Measurements from ENCODE around the gene BCL2. TPM values are rescaled to one million over a fixed set of nuclear protein-coding genes. Genes with fewer than 3 reads are reported as not detected.

Gene BCL2
- total and polyA plus RNA-seq, 4 experiments from 2014 or later, result 28.5 to 50.4 (median 41.8) TPM

- no peak overlapping the region for H3K4me3 ChIP-seq (ENCODE audit: low read length in 2 of 2)
- Mint-ChIP-seq H3K4me3 (no peak overlapping the region), H3K27me3 (no peaks in the 10 kb centered on the region), H3K9me3 (no peaks in the 10 kb centered on the region), H3K4me1 (peaks cover 39 to 66% (median 47%) of the 10 kb centered on the region in 4 donors), H3K36me3 (peaks cover 19 to 24% of the 10 kb centered on the region in 2 donors), H3K27ac (peak overlapping the region in 5 of 7 donors; percentile 4 to 41 (median 15))
- no peaks in the 10 kb centered on the region for H3K9me3 ChIP-seq (ENCODE audit: control insufficient read depth in 1 of 2, low read length in 2 of 2)
- CTCF ChIA-PET (ENCODE audit: partially characterized antibody), result interaction anchor here (0.6 to 3.5 kb wide), 2 partner anchors 14 to 153 kb away, joined by 3 to 20 read pairs; no protein-coding TSS in a partner anchor
- intact Hi-C loops (cut with micrococcal nuclease), result loop anchor here (2.0 kb wide), 1 partner anchor 17 kb away; no protein-coding TSS in a partner anchor
- H3K27ac ChIP-seq (ENCODE audit: low read depth, low read length), result no peak overlapping the region
- H3K27me3 ChIP-seq (ENCODE audit: insufficient read depth, low read length), result no peaks in the 10 kb centered on the region
- POLR2A ChIA-PET (ENCODE audit: partially characterized antibody), result no interaction called here
- peaks cover 35% of the 10 kb centered on the region for H3K4me1 ChIP-seq (ENCODE audit: insufficient read depth, low read length)
- no peaks in the 10 kb centered on the region for H3K36me3 ChIP-seq (ENCODE audit: insufficient read depth, low read length)
- DNase-seq, result no peak
Observed at GRCh38 chr18:63169853-63170252, 149.7 kb downstream of the BCL2 start.

- H3K36me3 ChIP-seq (ENCODE audit: insufficient read depth, low read length), result no peaks in the 10 kb centered on the region
- DNase-seq, result no peak
- intact Hi-C loops (cut with micrococcal nuclease), result no loop called here
- no peak overlapping the region for H3K4me3 Mint-ChIP-seq
- no peak overlapping the region for H3K27ac ChIP-seq (ENCODE audit: low read depth, low read length)
- H3K36me3 Mint-ChIP-seq, result peaks cover 16 to 23% of the 10 kb centered on the region in 2 donors
- H3K4me1 ChIP-seq (ENCODE audit: insufficient read depth, low read length), result peaks cover 38% of the 10 kb centered on the region
- H3K4me3 ChIP-seq (ENCODE audit: low read length in 2 of 2), result no peak overlapping the region
- H3K27me3 ChIP-seq (ENCODE audit: insufficient read depth, low read length), result no peaks in the 10 kb centered on the region
- H3K4me1 Mint-ChIP-seq, result peaks cover 40 to 66% (median 51%) of the 10 kb centered on the region in 4 donors
- H3K9me3 Mint-ChIP-seq, result no peaks in the 10 kb centered on the region
- ChIA-PET POLR2A (ENCODE audit: partially characterized antibody) (interaction anchor here (0.8 to 2.2 kb wide), 3 partner anchors 11 to 143 kb away, joined by 3 to 4 read pairs (median 3); no protein-coding TSS in a partner anchor), CTCF (ENCODE audit: partially characterized antibody) (no interaction called here)
- H3K9me3 ChIP-seq (ENCODE audit: control insufficient read depth in 1 of 2, low read length in 2 of 2), result no peaks in the 10 kb centered on the region
- H3K27ac Mint-ChIP-seq, result peak overlapping the region in 5 of 7 donors; percentile 6 to 86 (median 52)
- no peaks in the 10 kb centered on the region for H3K27me3 Mint-ChIP-seq
Observed at GRCh38 chr18:63168287-63168686, 151.3 kb downstream of the BCL2 start.

- POLR2A ChIA-PET (ENCODE audit: partially characterized antibody), result interaction anchor here (0.7 to 0.8 kb wide), 2 partner anchors 30 to 34 kb away, joined by 3 to 4 read pairs; no protein-coding TSS in a partner anchor
- intact Hi-C loops (cut with micrococcal nuclease), result no loop called here
- Mint-ChIP-seq H3K27ac (peak overlapping the region in 6 of 7 donors; percentile 43 to 74 (median 62)), H3K36me3 (peaks cover 13 to 19% of the 10 kb centered on the region in 2 donors), H3K4me1 (peaks cover 51 to 75% (median 62%) of the 10 kb centered on the region in 4 donors), H3K4me3 (peak overlapping the region in 2 of 8 donors; percentile 16 to 36), H3K9me3 (no peaks in the 10 kb centered on the region), H3K27me3 (no peaks in the 10 kb centered on the region)
- Histone ChIP-seq H3K36me3 (ENCODE audit: insufficient read depth, low read length) (no peaks in the 10 kb centered on the region), H3K4me1 (ENCODE audit: insufficient read depth, low read length) (peaks cover 54% of the 10 kb centered on the region), H3K27ac (ENCODE audit: low read depth, low read length) (no peak overlapping the region), H3K4me3 (ENCODE audit: low read length in 2 of 2) (no peak overlapping the region), H3K9me3 (ENCODE audit: control insufficient read depth in 1 of 2, low read length in 2 of 2) (no peaks in the 10 kb centered on the region), H3K27me3 (ENCODE audit: insufficient read depth, low read length) (no peaks in the 10 kb centered on the region)
- CTCF ChIA-PET (ENCODE audit: partially characterized antibody), result interaction anchor here (6.1 kb wide), 1 partner anchor 13 kb away, joined by 37 read pairs; no protein-coding TSS in a partner anchor
- DNase-seq, result no peak
Observed at GRCh38 chr18:63166142-63166541, 153.4 kb downstream of the BCL2 start.

DNA sequence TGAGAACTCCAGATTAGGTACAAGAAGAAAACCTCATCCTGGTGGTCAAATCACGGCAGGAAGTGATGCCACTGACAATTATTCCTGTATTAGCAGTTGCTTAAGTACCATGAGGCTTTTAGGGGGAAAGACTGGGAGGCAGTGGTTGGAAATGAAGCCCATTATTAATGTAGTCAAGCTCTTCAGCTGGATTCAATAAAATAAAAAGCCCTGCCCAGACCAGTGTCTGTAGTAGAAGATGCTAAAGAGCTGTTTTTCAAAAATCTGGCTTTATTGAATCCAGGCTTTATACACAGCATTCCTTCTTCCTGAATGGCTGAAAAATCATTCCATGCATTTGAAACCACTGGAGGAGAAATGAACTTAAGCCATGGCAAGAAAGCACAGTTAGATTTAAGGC, 155.2 kb downstream of the BCL2 start:
- Mint-ChIP-seq H3K27me3 (no peaks in the 10 kb centered on the region), H3K36me3 (peaks cover 15 to 17% of the 10 kb centered on the region in 2 donors), H3K4me3 (peak overlapping the region in 1 of 8 donors; percentile 38), H3K27ac (peak overlapping the region; percentile 6 to 99 (median 84)), H3K9me3 (no peaks in the 10 kb centered on the region), H3K4me1 (peaks cover 63 to 91% (median 73%) of the 10 kb centered on the region in 4 donors)
- ChIA-PET CTCF (ENCODE audit: partially characterized antibody) (interaction anchor here (0.9 to 6.1 kb wide), 6 partner anchors 8 to 154 kb away, joined by 3 to 47 read pairs (median 12); partner anchors contain the start of gene BCL2), POLR2A (ENCODE audit: partially characterized antibody) (interaction anchor here (0.7 to 4.9 kb wide), 9 partner anchors 10 to 154 kb away, joined by 3 to 90 read pairs (median 24); partner anchors contain the start of gene BCL2)
- H3K4me1 ChIP-seq (ENCODE audit: insufficient read depth, low read length), result peaks cover 70% of the 10 kb centered on the region
- no peaks in the 10 kb centered on the region for H3K36me3 ChIP-seq (ENCODE audit: insufficient read depth, low read length)
- H3K9me3 ChIP-seq (ENCODE audit: control insufficient read depth in 1 of 2, low read length in 2 of 2), result no peaks in the 10 kb centered on the region
- H3K27me3 ChIP-seq (ENCODE audit: insufficient read depth, low read length), result no peaks in the 10 kb centered on the region
- H3K27ac ChIP-seq (ENCODE audit: low read depth, low read length), result peak overlapping the region; percentile 97
- no peak overlapping the region for H3K4me3 ChIP-seq (ENCODE audit: low read length in 2 of 2)
- no peak for DNase-seq
- intact Hi-C loops (cut with micrococcal nuclease), result no loop called here

DNA sequence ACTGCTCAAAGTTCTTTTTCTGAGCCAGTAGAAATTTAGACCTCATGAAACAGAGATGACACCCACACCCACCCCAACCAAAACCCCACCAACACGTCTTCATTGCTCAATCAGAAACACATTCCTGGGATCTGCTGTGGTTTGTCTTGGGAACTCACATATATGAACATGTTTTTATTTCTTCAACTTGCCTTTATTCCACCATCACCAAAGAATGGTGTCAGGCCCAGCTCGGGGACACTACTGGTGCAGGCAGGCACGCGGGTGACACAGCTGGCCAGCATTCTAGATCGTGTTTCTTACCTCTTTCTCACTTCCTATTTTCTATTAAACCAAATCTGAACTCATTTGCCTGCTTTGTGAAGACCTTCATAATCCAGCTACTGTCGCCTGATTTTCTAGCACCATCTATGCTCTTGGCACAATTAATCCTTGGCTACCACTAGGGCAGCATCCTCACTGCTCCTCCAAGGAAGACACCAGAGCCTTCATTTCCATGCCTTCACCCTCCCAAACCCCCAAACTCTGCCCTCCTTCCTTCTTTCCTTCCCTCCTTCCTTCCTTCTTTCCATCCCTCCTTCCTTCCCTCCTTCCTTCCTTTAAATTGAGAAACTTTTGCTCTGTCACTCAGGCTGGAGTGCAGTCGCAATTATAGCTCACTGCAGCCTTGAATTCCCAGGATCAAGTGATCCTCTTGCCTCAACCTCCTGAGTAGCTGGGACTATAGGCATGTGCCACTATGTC, 157.1 kb downstream of the BCL2 start:
- no peaks in the 10 kb centered on the region for H3K27me3 ChIP-seq (ENCODE audit: insufficient read depth, low read length)
- H3K27ac ChIP-seq (ENCODE audit: low read depth, low read length), result peak overlapping the region; percentile 97
- DNase-seq, result peak in 2 of 5 donors; percentile 28 to 31
- H3K4me1 ChIP-seq (ENCODE audit: insufficient read depth, low read length), result peaks cover 90% of the 10 kb centered on the region
- Mint-ChIP-seq H3K4me3 (peak overlapping the region; percentile 17 to 93 (median 88)), H3K4me1 (peaks cover 78 to 96% (median 83%) of the 10 kb centered on the region in 4 donors), H3K9me3 (no peaks in the 10 kb centered on the region), H3K27me3 (no peaks in the 10 kb centered on the region), H3K27ac (peak overlapping the region; percentile 93 to 100 (median 99)), H3K36me3 (peaks cover 9 to 29% of the 10 kb centered on the region in 2 donors)
- ChIA-PET CTCF (ENCODE audit: partially characterized antibody) (interaction anchor here (0.9 to 6.1 kb wide), 11 partner anchors 10 to 158 kb away, joined by 3 to 47 read pairs (median 5); partner anchors contain the start of gene BCL2), POLR2A (ENCODE audit: partially characterized antibody) (interaction anchor here (0.7 to 4.9 kb wide), 32 partner anchors 10 to 204 kb away, joined by 3 to 90 read pairs (median 10); partner anchors contain the start of gene BCL2)
- no peak overlapping the region for H3K4me3 ChIP-seq (ENCODE audit: low read length in 2 of 2)
- intact Hi-C loops (cut with micrococcal nuclease), result no loop called here
- H3K36me3 ChIP-seq (ENCODE audit: insufficient read depth, low read length), result no peaks in the 10 kb centered on the region
- H3K9me3 ChIP-seq (ENCODE audit: control insufficient read depth in 1 of 2, low read length in 2 of 2), result no peaks in the 10 kb centered on the region

- peaks cover 5 to 30% of the 10 kb centered on the region in 2 donors for H3K36me3 Mint-ChIP-seq
Observed at GRCh38 chr18:63161761-63162195, 157.8 kb downstream of the BCL2 start.

More at GRCh38 chr18:63161761-63162195, 157.8 kb downstream of the BCL2 start:
- intact Hi-C loops (cut with micrococcal nuclease), result loop anchor here (1.0 kb wide), 2 partner anchors 39 to 156 kb away; no protein-coding TSS in a partner anchor
- Mint-ChIP-seq H3K4me3 (peak overlapping the region; percentile 68 to 93 (median 90)), H3K27ac (peak overlapping the region; percentile 93 to 100 (median 99)), H3K9me3 (no peaks in the 10 kb centered on the region), H3K4me1 (peaks cover 77 to 96% (median 85%) of the 10 kb centered on the region in 4 donors), H3K27me3 (no peaks in the 10 kb centered on the region)
- CTCF ChIA-PET (ENCODE audit: partially characterized antibody), result interaction anchor here (0.8 to 6.1 kb wide), 13 partner anchors 9 to 162 kb away, joined by 3 to 47 read pairs (median 5); partner anchors contain the start of gene BCL2
- H3K9me3 ChIP-seq (ENCODE audit: control insufficient read depth in 1 of 2, low read length in 2 of 2), result no peaks in the 10 kb centered on the region
- H3K4me1 ChIP-seq (ENCODE audit: insufficient read depth, low read length), result peaks cover 90% of the 10 kb centered on the region
- H3K4me3 ChIP-seq (ENCODE audit: low read length in 2 of 2), result peak overlapping the region; percentile 37 to 38
- no peaks in the 10 kb centered on the region for H3K27me3 ChIP-seq (ENCODE audit: insufficient read depth, low read length)
- POLR2A ChIA-PET (ENCODE audit: partially characterized antibody), result interaction anchor here (0.7 to 4.9 kb wide), 35 partner anchors 9 to 260 kb away, joined by 3 to 90 read pairs (median 8); partner anchors contain the start of genes BCL2 and VPS4B
- peak; percentile 79 to 97 (median 86) for DNase-seq
- peak overlapping the region; percentile 97 for H3K27ac ChIP-seq (ENCODE audit: low read depth, low read length)
- H3K36me3 ChIP-seq (ENCODE audit: insufficient read depth, low read length), result no peaks in the 10 kb centered on the region

Measured in CD4-positive, alpha-beta memory T cell (primary cell).